GM12865 (cell line): ENCODE results near the gene ATOH7.
"Not testable (repeated sequence)": the region's sequence is repeated elsewhere in the genome, so short reads cannot be mapped to it uniquely, and the experiment has no call there.

Experiments
- DNase-seq: peaks from one replicate; pipeline ENCODE4 v3.0.0; 2010; ENCODE audit warnings: low read depth
- H3K4me3 ChIP-seq: 2 replicates; pipeline ENCODE4 v1.5.1; 2011; ENCODE audit warnings: mild to moderate bottlenecking, low read depth, low read length, control low read depth
- TF ChIP-seq, protein P1 (sequence below): IDR thresholded peaks from 2 replicates; pipeline ENCODE4 v1.5.1; 2011; ENCODE audit warnings: low read length, control low read depth, low read depth, inconsistent platforms; ENCODE audit not compliant: insufficient read depth; ENCODE audit errors: missing control alignments

ATOH7 gene

GRCh38 chr10:68231817-68232251 is at the start of gene ATOH7:
Gene ATOH7 (minus strand): TSS chr10:68232113. CDS start chr10:68231677, 436 bp downstream.
- H3K4me3 ChIP-seq = peak within 1 kb of the TSS; percentile 74
- no peak for DNase-seq
- TF ChIP-seq, protein P1, sequence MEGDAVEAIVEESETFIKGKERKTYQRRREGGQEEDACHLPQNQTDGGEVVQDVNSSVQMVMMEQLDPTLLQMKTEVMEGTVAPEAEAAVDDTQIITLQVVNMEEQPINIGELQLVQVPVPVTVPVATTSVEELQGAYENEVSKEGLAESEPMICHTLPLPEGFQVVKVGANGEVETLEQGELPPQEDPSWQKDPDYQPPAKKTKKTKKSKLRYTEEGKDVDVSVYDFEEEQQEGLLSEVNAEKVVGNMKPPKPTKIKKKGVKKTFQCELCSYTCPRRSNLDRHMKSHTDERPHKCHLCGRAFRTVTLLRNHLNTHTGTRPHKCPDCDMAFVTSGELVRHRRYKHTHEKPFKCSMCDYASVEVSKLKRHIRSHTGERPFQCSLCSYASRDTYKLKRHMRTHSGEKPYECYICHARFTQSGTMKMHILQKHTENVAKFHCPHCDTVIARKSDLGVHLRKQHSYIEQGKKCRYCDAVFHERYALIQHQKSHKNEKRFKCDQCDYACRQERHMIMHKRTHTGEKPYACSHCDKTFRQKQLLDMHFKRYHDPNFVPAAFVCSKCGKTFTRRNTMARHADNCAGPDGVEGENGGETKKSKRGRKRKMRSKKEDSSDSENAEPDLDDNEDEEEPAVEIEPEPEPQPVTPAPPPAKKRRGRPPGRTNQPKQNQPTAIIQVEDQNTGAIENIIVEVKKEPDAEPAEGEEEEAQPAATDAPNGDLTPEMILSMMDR = no peak

DNA sequence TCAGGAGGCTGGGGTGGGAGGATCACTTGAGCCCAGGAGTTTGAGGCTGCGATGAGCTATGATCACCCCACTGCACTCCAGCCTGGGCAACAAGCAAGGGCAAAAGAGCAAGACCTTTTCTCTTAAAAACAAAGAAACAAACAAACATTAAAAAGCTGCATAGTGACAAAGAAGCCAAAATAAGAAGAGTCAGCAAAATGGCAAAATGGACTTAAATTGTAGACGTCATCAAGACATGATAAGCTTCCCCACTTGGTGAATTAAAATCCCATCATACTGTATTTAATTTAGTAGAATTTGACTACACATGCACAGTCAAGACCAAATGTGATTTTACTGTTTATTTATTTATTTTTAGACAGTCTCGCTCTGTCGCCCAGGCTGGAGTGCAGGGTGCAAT is 48.8 kb upstream of the ATOH7 start:
- TF ChIP-seq, protein P1 = no peak
- no peak for DNase-seq

GRCh38 chr10:68278906-68279753 is 47.2 kb upstream of the ATOH7 start:
- DNase-seq, H3K4me3 ChIP-seq: not testable (repeated sequence)

More for the DNA sequence above, 48.8 kb upstream of the ATOH7 start:
- no peak overlapping the region for H3K4me3 ChIP-seq

DNA sequence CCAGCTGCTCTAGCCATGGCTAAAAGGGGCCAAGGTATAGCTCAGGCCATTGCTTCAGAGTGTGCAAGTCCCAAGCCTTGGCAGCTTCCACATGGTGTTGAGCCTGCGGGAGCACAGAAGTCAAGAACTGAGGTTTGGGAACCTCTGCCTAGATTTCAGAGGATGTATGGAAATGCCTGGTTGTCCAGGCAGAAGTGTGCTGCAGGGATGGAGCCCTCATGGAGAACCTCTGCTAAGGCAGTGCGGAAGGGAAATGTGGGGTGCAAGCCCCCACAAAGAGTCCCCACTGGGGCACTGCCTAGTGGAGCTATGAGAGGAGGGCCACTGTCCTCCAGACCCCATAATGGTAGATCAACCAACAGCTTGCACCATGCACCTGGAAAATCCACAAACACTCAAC is 45.9 kb upstream of the ATOH7 start:
- H3K4me3 ChIP-seq, DNase-seq: not testable (repeated sequence)

- TF ChIP-seq, protein P1 = no peak
- no peak overlapping the region for H3K4me3 ChIP-seq
- no peak for DNase-seq
Measured at GRCh38 chr10:68276224-68276623, 44.3 kb upstream of the ATOH7 start.

DNA sequence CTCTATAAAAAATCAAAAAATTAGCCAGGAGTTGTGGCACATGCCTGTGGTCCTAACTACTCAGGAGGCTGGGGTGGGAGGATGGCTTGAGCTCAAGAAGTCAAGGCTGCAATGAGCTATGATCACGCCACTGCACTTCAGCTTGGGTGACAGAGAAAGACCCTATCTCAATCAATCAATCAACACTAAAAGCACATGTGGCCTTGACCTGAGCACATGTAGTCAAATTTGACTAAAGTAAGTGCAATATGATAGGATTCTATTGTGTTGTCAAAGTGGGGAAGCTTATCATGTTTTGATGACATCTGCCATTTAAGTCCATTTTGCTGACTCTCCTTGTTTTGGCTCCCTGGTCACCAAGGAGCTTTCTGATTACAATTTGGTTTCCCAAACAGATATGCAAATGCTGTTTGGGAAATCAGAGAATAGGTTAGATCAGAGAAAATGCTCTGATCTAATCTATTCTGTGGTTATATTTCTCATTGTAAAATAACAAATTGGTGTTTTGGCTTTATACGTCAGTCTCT is 43.8 kb upstream of the ATOH7 start:
- H3K4me3 ChIP-seq = no peak overlapping the region
- TF ChIP-seq, protein P1 = no peak
- no peak for DNase-seq

GRCh38 chr10:68272833-68273232 is 40.9 kb upstream of the ATOH7 start:
- no peak overlapping the region for H3K4me3 ChIP-seq
- DNase-seq = no peak
- TF ChIP-seq, protein P1 = no peak

DNA sequence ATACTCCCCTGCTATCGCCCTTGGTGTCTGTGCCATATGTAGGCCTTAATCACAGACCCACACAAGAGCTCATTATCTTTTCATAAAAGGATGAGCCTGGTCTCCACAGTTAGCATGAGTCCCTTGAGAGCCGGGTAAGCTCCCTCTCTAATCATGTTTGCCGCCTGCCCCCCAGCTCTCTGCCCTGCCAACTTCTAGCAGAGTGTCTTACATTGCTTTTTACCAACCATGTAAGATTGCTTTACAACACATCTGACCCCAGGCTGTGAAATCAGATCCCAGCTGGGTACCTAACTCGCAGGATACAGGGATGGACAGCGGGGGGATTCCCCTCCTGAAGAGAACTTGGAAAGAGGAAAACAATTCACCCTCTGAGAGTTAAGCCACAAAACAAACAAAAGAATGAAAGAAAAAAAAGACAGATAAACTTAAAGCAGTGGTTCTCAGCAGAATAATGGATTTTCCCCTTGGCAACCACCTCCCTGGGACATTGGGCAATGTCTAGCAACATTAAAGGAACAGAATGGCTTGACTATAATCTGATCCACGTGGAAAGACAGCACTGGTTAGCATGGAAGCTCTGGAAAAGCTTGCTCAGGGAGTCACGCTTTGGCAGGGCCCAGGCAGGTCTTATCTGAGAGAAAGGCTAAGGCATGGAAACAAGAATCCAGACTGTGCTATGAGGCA is 39.4 kb upstream of the ATOH7 start:
- TF ChIP-seq, protein P1 = no peak
- H3K4me3 ChIP-seq = no peak overlapping the region
- no peak for DNase-seq
